ENCODE results near the gene PRKCZ.
"Not testable (repeated sequence)": the region's sequence is repeated elsewhere in the genome, so short reads cannot be mapped to it uniquely, and the experiment has no call there.

- TF ChIP-seq CCAR2 (IDR thresholded peaks at IDR 0.05; ENCODE audit: low read depth, low read length); SREBF2 (CRISPR knock-in tag; IDR thresholded peaks at IDR 0.05); TBL1XR1 (IDR thresholded peaks at IDR 0.05; ENCODE audit: low read length in 2 of 2); ZZZ3 (IDR thresholded peaks at IDR 0.05); RCOR1 (IDR thresholded peaks at IDR 0.05; ENCODE audit: borderline replicate concordance in 1 of 2, low read depth in 2 of 2, low read length in 2 of 2); CTCF (IDR thresholded peaks at IDR 0.05 in 2 of 3, conservative IDR thresholded peaks at IDR 0.05 in 1 of 3; ENCODE audit: insufficient read depth in 2 of 3, low read depth in 1 of 3, low read length in 3 of 3); FOXA1 (IDR thresholded peaks at IDR 0.05; ENCODE audit: borderline replicate concordance): not testable (repeated sequence)
Observed at GRCh38 chr1:2147869-2148268, 97.7 kb downstream of the PRKCZ start.
